Measurements from ENCODE around the gene KCNA2. TPM values are rescaled to one million over a fixed set of nuclear protein-coding genes. Genes with fewer than 3 reads are reported as not detected.

The KCNA2 gene
- total and polyA plus RNA-seq, 2 of the 13 experiments (the other 11 are each of a cell fraction or from before 2014, with no cell fraction given): not detected

GRCh38 chr1:110593902-110594301 lies 12.3 kb downstream of the KCNA2 start:
- Histone ChIP-seq H3K9me3 (ENCODE audit: low read length) (no peaks in the 10 kb centered on the region), H3K4me3 (replicated peaks in 1 of 3; ENCODE audit: insufficient read depth in 1 of 3, low read depth in 2 of 3, low read length in 3 of 3) (no peak overlapping the region), H3K4me1 (ENCODE audit: insufficient read depth, low read length) (no peaks in the 10 kb centered on the region), H3K36me3 (replicated peaks in 1 of 2; ENCODE audit: control insufficient read depth in 1 of 2, insufficient read depth in 2 of 2, low read length in 2 of 2) (no peaks in the 10 kb centered on the region), H4K20me1 (ENCODE audit: insufficient read depth, low read length) (no peaks in the 10 kb centered on the region), H3K27ac (ENCODE audit: extremely low read length, insufficient read depth, low read length) (no peak overlapping the region), H3K79me2 (ENCODE audit: insufficient read depth, low read length) (no peaks in the 10 kb centered on the region), H3K9ac (ENCODE audit: insufficient read depth, low read depth, low read length) (no peak overlapping the region), H3K4me2 (ENCODE audit: low read depth, low read length) (no peak overlapping the region), H2AFZ (ENCODE audit: low read length) (no peak overlapping the region), H3K27me3 (ENCODE audit: control insufficient read depth in 1 of 2, insufficient read depth in 2 of 2, low read length in 2 of 2) (0 out of 5 replicates have a peak, but pooled peaks cover 0 to 6% of the 10 kb centered on the region in 2 experiments)
- in situ Hi-C loops (cut with HindIII; ENCODE audit: extremely low pct_ligation_motif_present, low pct_unique_long_range_greater_than_20kb) (no loop called here), intact Hi-C loops (cut with micrococcal nuclease; ENCODE audit: unreplicated experiment) (no loop called here)
- CTCF ChIA-PET (ENCODE audit: low intra/inter-chr PET ratio, low total read pairs): no interaction called here
- no peak for FAIRE-seq
- BruUV-seq (replicated peaks): no TSS peak
- POLR2A ChIA-PET: no interaction called here
- TF ChIP-seq CENPX (CRISPR knock-in tag; IDR thresholded peaks at IDR 0.05) (no peak), FOXK1 (CRISPR knock-in tag; IDR thresholded peaks at IDR 0.05; ENCODE audit: borderline replicate concordance, low read depth) (no peak), TGIF2 (CRISPR knock-in tag; IDR thresholded peaks at IDR 0.05) (no peak), RFX1 (IDR thresholded peaks at IDR 0.05) (no peak), ZNF572 (CRISPR knock-in tag; IDR thresholded peaks at IDR 0.05) (no peak), PAF1 (CRISPR knock-in tag; IDR thresholded peaks at IDR 0.05) (no peak), CAMTA2 (CRISPR knock-in tag; IDR thresholded peaks at IDR 0.05; ENCODE audit: borderline replicate concordance) (no peak), IKZF5 (CRISPR knock-in tag; IDR thresholded peaks at IDR 0.05) (no peak), ZNF773 (CRISPR knock-in tag; IDR thresholded peaks at IDR 0.05; ENCODE audit: borderline replicate concordance) (no peak), ZBTB7A (CRISPR knock-in tag; IDR thresholded peaks at IDR 0.05) (no peak), JARID2 (CRISPR knock-in tag; IDR thresholded peaks at IDR 0.05; ENCODE audit: insufficient replicate concordance) (no peak), ELK4 (CRISPR knock-in tag; IDR thresholded peaks at IDR 0.05; ENCODE audit: borderline replicate concordance) (no peak), FLYWCH1 (CRISPR knock-in tag; IDR thresholded peaks at IDR 0.05) (no peak), SAP130 (CRISPR knock-in tag; IDR thresholded peaks at IDR 0.05; ENCODE audit: low read depth) (no peak), TEAD3 (CRISPR knock-in tag; optimal IDR thresholded peaks at IDR 0.05; ENCODE audit: borderline replicate concordance) (no peak), MBNL3 (CRISPR knock-in tag; conservative IDR thresholded peaks at IDR 0.05) (no peak)
- TF ChIP-seq, protein P1, sequence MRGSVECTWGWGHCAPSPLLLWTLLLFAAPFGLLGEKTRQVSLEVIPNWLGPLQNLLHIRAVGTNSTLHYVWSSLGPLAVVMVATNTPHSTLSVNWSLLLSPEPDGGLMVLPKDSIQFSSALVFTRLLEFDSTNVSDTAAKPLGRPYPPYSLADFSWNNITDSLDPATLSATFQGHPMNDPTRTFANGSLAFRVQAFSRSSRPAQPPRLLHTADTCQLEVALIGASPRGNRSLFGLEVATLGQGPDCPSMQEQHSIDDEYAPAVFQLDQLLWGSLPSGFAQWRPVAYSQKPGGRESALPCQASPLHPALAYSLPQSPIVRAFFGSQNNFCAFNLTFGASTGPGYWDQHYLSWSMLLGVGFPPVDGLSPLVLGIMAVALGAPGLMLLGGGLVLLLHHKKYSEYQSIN (CRISPR knock-in tag; IDR thresholded peaks at IDR 0.05; ENCODE audit: borderline replicate concordance): no peak
- TF ChIP-seq, protein P2, sequence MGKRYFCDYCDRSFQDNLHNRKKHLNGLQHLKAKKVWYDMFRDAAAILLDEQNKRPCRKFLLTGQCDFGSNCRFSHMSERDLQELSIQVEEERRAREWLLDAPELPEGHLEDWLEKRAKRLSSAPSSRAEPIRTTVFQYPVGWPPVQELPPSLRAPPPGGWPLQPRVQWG (CRISPR knock-in tag; IDR thresholded peaks at IDR 0.05; ENCODE audit: borderline replicate concordance, low read depth): no peak
- no peak for DNase-seq (ENCODE audit: low spot score)
- no peak for ATAC-seq
- WGBS (ENCODE audit: low lambda C conversion rate): 1% methylated on average over 5 of the region's 5 CpGs
